ENCODE measurements around the gene TMEM89.

Gene TMEM89

GRCh38 chr3:48621461-48621869, at the start of gene TMEM89:
Gene TMEM89, minus strand, starts transcription at chr3:48621769. Its CDS starts 13 bp downstream, at chr3:48621756.
- no peak within 1 kb of the TSS for H3K4me3 ChIP-seq (replicated peaks in 1 of 2; ENCODE audit: low read depth in 2 of 2, low read length in 2 of 2)
- TF ChIP-seq, protein P1, sequence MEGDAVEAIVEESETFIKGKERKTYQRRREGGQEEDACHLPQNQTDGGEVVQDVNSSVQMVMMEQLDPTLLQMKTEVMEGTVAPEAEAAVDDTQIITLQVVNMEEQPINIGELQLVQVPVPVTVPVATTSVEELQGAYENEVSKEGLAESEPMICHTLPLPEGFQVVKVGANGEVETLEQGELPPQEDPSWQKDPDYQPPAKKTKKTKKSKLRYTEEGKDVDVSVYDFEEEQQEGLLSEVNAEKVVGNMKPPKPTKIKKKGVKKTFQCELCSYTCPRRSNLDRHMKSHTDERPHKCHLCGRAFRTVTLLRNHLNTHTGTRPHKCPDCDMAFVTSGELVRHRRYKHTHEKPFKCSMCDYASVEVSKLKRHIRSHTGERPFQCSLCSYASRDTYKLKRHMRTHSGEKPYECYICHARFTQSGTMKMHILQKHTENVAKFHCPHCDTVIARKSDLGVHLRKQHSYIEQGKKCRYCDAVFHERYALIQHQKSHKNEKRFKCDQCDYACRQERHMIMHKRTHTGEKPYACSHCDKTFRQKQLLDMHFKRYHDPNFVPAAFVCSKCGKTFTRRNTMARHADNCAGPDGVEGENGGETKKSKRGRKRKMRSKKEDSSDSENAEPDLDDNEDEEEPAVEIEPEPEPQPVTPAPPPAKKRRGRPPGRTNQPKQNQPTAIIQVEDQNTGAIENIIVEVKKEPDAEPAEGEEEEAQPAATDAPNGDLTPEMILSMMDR (IDR thresholded peaks at IDR 0.05; ENCODE audit: low read depth, low read length), result no peak
- no peak for DNase-seq (ENCODE audit: low read depth in 2 of 2)

GRCh38 chr3:48664929-48665328, 43.4 kb upstream of the TMEM89 start:
- H3K4me3 ChIP-seq (replicated peaks in 1 of 2; ENCODE audit: low read depth in 2 of 2, low read length in 2 of 2), result no peak overlapping the region
- TF ChIP-seq, protein P1 (IDR thresholded peaks at IDR 0.05; ENCODE audit: low read depth, low read length), result no peak
- no peak for DNase-seq (ENCODE audit: low read depth in 2 of 2)

GRCh38 chr3:48664313-48664644, 42.7 kb upstream of the TMEM89 start:
- no peak for DNase-seq (ENCODE audit: low read depth in 2 of 2)
- TF ChIP-seq, protein P1 (IDR thresholded peaks at IDR 0.05; ENCODE audit: low read depth, low read length), result no peak
- no peak overlapping the region for H3K4me3 ChIP-seq (replicated peaks in 1 of 2; ENCODE audit: low read depth in 2 of 2, low read length in 2 of 2)

DNA sequence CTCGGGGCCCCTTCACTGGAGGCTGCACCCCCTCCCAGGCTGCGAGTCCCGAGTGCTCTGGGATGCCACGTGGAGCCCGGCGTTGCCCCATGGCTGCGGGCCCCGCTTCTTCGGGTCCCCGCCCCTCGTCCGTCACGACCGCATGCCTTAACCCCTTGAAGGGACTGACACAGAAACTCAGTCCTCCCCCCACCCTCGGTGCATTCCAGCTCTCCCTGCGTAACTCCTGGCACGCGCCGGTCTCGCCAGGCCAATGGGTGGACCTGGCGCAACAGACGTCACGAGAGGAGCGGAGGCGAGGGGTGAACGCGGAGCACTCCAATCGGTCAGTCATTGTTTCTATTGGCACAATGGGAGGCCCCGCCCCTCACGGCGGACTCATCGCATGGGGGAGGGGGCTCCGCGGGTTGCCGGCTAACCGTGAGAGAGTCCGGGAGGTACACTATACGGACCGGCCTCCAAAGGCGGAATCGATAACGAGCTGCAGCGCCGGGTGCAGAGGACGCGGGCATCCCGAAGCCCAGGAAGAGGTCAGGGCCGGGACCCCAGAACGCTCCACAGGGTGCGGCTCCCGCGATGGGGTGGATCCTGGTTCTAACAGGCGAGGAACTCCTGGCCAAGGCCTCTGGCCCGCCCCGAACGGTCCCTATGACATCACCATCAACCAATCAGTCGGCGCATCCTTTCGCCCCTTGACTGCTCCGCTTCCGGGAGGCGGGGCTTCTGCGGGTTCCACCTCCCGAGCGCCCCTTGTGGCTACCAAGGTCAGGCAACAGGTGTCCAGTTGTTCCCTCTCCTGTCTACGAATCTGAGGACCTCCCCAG, 42.1 kb upstream of the TMEM89 start:
- peak; percentile 99 for DNase-seq (ENCODE audit: low read depth in 2 of 2)
- TF ChIP-seq, protein P1 (IDR thresholded peaks at IDR 0.05; ENCODE audit: low read depth, low read length), result peak; percentile 82
- peak overlapping the region; percentile 53 to 64 for H3K4me3 ChIP-seq (replicated peaks in 1 of 2; ENCODE audit: low read depth in 2 of 2, low read length in 2 of 2)

- peak within 1 kb of the TSS; percentile 53 to 64 for H3K4me3 ChIP-seq (replicated peaks in 1 of 2; ENCODE audit: low read depth in 2 of 2, low read length in 2 of 2)
- TF ChIP-seq, protein P1 (IDR thresholded peaks at IDR 0.05; ENCODE audit: low read depth, low read length), result no peak
- peak; percentile 90 to 95 for DNase-seq (ENCODE audit: low read depth in 2 of 2)
These were observed 41.4 kb upstream of the TMEM89 start, which contains the start of gene CELSR3 for GRCh38 chr3:48662753-48663488. Gene CELSR3, minus strand, starts transcription at chr3:48662886. Its CDS starts 252 bp downstream, at chr3:48662634.

GRCh38 chr3:48662145-48662752, 40.7 kb upstream of the TMEM89 start:
- peak overlapping the region; percentile 25 to 64 for H3K4me3 ChIP-seq (replicated peaks in 1 of 2; ENCODE audit: low read depth in 2 of 2, low read length in 2 of 2)
- DNase-seq (ENCODE audit: low read depth in 2 of 2), result no peak
- TF ChIP-seq, protein P1 (IDR thresholded peaks at IDR 0.05; ENCODE audit: low read depth, low read length), result no peak

Measured in cardiac fibroblast (primary cell).